HG03575 (cell line): Measurements from ENCODE around the gene DNAH14.
A peak's percentile ranks its signal among the peaks of the same experiment; 100 is the strongest.
"Not testable (repeated sequence)": the region's sequence is repeated elsewhere in the genome, so short reads cannot be mapped to it uniquely, and the experiment has no call there.

Experiments
- ATAC-seq: cut with Tn5 transposase; IDR thresholded peaks from one replicate; pipeline ENCODE4 v1.9.1; 2021; ENCODE audit not compliant: unreplicated experiment, insufficient number of reproducible peaks, low FRiP score; ENCODE audit errors: extremely low read depth

Gene DNAH14

DNA sequence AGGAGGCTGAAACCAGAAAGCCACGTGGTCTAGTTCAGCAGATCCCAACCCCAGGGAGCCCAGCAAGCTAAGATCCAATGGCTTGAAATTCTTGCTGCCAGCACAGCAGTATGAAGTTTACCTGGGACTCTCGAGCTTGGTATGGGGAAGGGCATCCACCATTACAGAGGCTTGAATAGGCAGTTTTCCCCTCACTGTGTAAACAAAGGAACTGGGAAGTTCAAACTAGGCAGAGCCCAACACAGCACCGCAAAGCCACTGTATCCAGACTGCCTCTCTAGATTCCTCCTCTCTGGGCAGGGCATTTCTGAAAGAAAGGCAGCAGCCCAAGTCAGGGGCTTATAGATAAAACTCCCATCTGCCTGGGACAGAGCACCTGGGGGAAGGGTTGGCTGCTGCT lies 280.7 kb downstream of the DNAH14 start:
- ATAC-seq, result not testable (repeated sequence)

DNA sequence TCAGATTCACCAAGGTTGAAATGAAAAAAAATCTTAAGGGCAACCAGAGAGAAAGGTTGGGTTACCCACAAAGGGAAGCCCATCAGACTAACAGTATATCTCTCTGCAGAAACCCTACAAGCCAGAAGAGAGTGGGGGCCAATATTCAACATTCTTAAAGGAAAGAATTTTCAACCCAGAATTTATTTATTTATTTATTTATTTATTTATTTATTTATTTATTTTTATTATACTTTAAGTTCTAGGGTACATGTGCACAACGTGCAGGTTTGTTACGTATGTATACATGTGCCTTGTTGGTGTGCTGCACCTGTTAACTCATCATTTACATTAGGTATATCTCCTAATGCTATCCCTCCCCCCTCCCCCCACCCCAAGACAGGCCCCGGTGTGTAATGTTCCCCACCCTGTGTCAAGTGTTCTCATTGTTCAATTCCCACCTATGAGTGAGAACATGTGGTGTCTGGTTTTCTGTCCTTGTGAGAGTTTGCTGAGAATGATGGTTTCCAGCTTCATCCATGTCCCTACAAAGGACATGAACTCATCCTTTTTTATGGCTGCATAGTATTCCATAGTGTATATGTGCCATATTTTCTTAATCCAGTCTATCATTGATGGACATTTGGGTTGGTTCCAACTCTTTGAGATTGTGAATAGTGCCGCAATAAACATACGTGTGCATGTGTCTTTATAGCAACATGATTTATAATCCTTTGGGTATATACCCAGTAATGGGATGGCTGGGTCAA lies 282.4 kb downstream of the DNAH14 start:
- ATAC-seq, result not testable (repeated sequence)

DNA sequence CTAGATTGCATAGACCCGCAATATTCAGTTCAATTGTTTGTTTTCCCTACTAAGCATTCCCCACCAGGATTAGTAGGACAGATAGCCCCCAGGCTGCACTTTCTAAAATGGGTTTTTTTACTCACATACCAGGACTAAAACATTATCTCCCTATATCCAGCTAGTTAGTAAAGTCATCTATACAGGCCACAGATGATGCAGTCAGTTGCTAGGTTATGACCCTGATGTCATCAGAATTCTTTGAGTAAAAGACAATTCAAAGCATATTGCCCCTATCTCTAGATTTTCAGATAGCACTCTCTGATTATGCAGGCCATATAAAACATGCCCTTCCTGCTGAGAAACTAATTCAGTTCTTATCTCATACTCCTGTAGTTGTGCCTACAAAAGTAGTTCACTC lies 294.8 kb downstream of the DNAH14 start:
- ATAC-seq, result no peak

DNA sequence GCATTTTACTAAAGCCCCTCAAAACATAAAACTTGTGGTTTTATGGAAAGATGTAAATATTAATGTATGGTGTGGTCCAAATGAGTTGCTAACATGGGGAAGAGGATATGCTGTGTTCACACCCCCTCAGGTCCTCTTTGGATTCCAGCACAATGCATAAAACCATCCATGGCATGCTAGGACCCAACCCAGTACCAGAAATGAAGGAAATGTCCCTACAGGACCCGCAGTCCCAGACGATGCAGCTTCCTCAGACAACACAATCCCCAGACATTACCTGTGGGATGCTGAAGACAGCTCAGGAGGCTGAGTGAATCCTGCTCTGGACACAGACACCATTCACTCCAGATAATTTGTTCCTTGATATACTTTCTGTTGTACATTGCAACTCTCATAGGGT lies 296.2 kb downstream of the DNAH14 start:
- ATAC-seq, result no peak

GRCh38 chr1:225228871-225229303 lies 299.4 kb downstream of the DNAH14 start:
- ATAC-seq, result no peak

DNA sequence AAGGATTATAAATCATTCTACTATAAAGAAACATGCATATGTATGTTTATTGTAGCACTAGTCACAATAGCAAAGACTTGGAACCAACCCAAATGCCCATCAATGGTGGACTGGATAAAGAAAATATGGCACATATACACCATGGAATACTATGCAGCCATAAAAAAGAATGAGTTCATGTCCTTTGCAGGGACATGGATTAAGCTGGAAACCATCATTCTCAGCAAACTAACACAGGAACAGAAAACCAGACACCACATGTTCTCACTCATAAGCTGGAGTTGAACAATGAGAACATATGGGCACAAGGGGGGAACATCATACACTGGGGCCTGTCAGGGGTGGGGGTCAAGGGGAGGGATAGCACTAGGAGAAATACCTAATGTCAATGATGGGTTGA lies 300.0 kb downstream of the DNAH14 start:
- not testable (repeated sequence) for ATAC-seq

- no peak for ATAC-seq
Observed at GRCh38 chr1:225230483-225230882, 301.0 kb downstream of the DNAH14 start.

- ATAC-seq, result not testable (repeated sequence)
Observed at GRCh38 chr1:225232930-225233329, 303.5 kb downstream of the DNAH14 start.

DNA sequence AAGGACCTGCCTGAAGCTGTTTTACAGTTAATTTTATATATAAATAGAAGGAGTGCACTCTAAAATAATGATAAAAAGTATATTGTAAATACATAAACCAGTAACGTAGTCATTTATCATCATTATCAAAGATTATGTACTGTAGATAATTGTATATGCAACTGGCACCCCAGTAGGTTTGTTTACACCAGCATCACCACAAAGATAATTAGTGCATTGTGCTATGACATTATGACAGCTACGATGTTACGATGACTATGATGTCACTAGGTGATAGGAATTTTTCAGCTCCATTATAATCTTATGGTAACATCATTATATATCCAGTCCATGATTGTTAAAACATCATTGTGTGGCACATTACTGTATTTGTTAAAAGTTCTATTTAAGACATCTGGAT lies 313.1 kb downstream of the DNAH14 start:
- no peak for ATAC-seq

DNA sequence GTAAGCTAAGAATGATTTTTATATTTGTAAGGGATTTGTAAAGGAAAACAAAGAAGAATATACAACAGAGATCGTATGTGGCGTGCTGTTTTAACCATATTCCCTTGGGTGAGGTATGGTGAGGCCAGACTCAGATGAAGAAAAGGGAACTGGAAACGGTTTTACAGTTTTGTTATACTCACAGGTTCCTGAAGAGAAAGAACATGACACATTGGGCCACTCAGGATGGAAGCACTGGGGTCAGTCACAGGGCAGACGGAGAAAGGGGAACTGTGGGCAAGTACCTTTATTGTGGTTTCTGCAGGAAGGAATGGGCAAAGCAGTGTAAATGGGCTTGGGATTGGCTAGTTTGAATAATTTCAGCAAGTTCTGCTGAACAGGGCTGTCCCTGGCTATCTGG lies 321.0 kb downstream of the DNAH14 start:
- ATAC-seq, result peak; percentile 87

DNA sequence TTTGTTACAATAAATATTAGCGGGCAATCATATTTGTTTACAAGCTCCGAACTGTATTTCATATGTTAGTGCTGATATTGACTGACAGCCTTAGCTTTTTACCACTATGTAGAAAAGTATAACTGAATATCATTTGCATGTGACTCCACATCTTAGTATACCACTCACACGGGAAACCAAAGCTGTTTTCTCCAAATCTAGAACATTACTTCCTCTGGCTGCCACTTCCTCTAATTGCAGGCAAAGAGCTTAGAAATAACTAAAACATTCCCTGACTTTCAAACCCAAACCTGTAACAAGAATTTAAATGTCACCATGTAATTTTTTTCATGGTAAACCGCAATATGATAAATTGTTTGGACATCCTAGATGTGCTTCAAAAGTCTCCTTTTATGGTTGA lies 323.7 kb downstream of the DNAH14 start:
- ATAC-seq, result no peak

DNA sequence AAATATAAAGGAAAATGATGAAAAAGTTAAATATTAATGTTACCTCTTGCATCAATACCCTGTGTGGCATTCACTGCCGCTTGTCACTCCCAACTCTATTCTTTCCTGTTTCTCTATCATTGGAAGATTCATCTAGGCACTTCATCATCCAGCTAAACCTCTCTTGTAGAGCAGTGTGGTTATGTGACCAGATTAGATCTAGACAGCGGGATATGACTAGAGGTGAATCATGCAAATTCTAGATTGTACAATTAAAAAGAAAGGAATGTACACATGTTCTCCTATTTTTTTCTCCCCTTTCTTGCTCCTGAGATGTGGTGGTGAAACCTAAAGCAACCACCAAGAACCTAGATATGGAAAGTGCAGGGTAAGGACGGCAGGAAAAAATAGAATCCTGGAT lies 324.3 kb downstream of the DNAH14 start:
- no peak for ATAC-seq

DNA sequence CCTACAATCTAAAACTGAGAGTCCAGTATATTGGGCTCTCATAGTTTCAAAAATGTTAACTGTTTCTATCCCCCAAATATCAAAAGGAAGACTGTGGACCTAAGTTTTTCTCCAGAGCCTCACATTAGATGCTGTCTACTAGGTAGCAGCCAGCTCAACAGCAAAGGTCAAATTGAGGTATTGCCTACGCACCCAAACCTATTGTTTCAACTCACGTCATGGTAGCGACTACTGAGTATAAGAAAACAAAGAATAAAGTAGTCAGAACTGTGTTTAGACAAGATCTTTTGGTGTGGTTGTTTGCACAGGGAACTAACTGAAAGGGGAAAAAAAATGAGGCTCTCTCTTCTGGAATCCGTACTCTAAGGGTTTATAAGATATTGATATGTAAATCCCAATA lies 325.2 kb downstream of the DNAH14 start:
- ATAC-seq, result no peak

GRCh38 chr1:225257081-225257480 lies 327.6 kb downstream of the DNAH14 start:
- no peak for ATAC-seq

- ATAC-seq, result no peak
Observed at GRCh38 chr1:225258811-225259210, 329.3 kb downstream of the DNAH14 start.

DNA sequence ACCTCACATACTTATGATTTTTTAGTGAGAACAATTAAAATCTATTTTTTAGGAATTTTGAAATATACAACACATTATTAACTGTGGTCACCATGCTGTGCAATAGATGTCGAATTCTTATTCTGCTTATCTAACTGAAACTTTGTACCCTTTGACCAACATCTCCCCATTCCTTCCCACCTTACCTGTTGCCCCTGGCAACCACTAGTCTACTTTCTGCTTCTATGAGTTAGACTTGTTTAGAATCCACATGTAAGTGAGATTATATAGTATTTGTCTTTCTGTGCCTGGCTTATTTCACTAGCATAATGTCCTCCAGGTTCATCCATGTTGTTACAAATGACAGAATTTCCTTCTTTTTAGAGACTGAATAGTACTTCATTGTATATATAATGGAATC lies 330.1 kb downstream of the DNAH14 start:
- ATAC-seq, result no peak

GRCh38 chr1:225260319-225260718 lies 330.8 kb downstream of the DNAH14 start:
- ATAC-seq, result no peak

DNA sequence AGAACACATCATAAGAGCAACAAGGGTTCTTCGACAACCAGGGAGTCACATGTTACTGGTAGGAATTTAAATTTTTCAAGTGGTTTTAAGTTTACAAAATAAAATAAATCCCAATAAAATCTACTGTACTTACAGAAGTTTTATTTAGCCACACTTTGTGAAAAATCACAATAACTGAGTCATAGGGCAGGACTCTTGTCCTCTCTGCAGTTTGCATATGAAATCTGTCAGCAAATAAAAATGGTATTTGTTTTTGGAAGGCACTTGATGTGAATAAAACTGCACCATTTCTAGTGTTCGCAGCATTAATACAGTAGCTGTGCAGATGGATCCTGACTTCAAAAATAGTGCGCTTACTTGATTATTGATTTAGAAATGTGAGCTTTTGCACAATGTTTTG lies 348.0 kb downstream of the DNAH14 start:
- no peak for ATAC-seq

DNA sequence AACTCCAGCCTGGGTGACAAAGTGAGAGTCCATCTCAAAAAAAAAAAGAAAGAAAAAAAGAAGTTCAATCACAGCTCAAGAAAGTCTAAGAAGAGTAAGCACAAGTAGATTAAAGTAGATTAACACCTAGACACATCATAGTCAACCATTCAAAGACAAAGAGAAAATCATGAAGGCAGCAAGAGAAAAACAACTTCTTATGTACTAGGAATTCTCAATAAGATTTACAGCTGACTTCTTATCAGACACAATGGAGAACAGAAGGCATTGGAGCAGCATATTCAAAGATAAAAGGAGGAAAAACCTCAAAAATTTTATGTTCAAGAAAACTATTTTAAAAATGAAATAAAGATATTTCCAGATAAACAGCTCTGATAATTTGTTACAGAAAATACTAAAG lies 351.1 kb downstream of the DNAH14 start:
- ATAC-seq, result no peak

DNA sequence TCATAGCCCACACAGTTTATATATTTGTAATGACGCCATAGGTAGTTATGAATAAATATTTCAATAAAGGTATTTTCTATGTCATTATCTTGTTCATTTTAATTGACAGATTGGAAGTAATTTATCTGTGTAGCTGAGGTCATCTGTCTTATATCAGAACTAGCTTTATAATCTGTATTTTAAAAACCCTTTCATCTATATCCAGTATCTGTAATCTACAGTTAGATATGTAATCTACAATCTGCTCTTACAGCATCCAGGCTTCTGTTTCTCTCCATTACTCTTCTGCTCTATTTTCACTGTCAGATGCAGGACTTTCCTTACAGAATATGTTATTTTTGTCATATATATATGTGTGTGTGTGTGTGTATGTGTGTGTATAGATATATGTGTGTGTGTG lies 360.8 kb downstream of the DNAH14 start:
- ATAC-seq, result no peak

DNA sequence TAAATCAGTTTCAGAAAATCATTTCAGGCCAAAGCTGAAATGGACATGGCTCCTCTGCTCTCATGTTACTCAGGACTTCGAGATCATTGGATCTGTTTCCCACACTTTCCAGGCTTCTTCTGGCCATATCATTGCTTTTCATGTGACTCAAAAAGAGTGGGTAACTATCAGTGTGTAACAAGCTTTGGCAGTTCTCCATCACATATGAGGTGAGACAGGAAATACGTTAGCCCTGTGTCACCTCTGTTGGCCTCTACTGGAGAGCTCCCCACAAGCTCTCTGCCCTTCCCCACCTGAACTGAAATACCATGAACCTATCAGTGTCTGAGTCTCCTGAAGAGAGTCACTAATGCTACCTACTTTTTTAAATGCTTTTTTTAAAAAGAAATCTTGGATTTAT lies 370.1 kb downstream of the DNAH14 start:
- ATAC-seq, result no peak
